Measurements from ENCODE around the gene KLHL25.
A peak's percentile ranks its signal among the peaks of the same experiment; 100 is the strongest.
"Not testable (repeated sequence)": the region's sequence is repeated elsewhere in the genome, so short reads cannot be mapped to it uniquely, and the experiment has no call there.

KLHL25 gene

GRCh38 chr15:85837011-85837433 is 42.3 kb upstream of the KLHL25 start:
- TF ChIP-seq CTCF (IDR thresholded peaks at IDR 0.05; ENCODE audit: control insufficient read depth, extremely low read depth, insufficient read depth), result no peak
- H3K4me3 ChIP-seq (ENCODE audit: low read depth, low read length), result no peak overlapping the region
- peak; percentile 86 for DNase-seq (ENCODE audit: low read depth)

GRCh38 chr15:85834651-85835050 is 39.9 kb upstream of the KLHL25 start:
- H3K4me3 ChIP-seq (ENCODE audit: low read depth, low read length), result no peak overlapping the region
- DNase-seq (ENCODE audit: low read depth), result no peak
- TF ChIP-seq CTCF (IDR thresholded peaks at IDR 0.05; ENCODE audit: control insufficient read depth, extremely low read depth, insufficient read depth), result no peak

- TF ChIP-seq CTCF (IDR thresholded peaks at IDR 0.05; ENCODE audit: control insufficient read depth, extremely low read depth, insufficient read depth), result no peak
- no peak overlapping the region for H3K4me3 ChIP-seq (ENCODE audit: low read depth, low read length)
- no peak for DNase-seq (ENCODE audit: low read depth)
Observed at GRCh38 chr15:85832394-85832793, 37.7 kb upstream of the KLHL25 start.

- no peak overlapping the region for H3K4me3 ChIP-seq (ENCODE audit: low read depth, low read length)
Observed at GRCh38 chr15:85831415-85832113, 36.8 kb upstream of the KLHL25 start.

GRCh38 chr15:85829754-85830153 is 35.0 kb upstream of the KLHL25 start:
- not testable (repeated sequence) for H3K4me3 ChIP-seq (ENCODE audit: low read depth, low read length)

More at GRCh38 chr15:85831415-85832113, 36.8 kb upstream of the KLHL25 start:
- TF ChIP-seq CTCF (IDR thresholded peaks at IDR 0.05; ENCODE audit: control insufficient read depth, extremely low read depth, insufficient read depth), result peak; percentile 70
- DNase-seq (ENCODE audit: low read depth), result no peak

GRCh38 chr15:85828874-85829273 is 34.1 kb upstream of the KLHL25 start:
- DNase-seq (ENCODE audit: low read depth), result no peak
- H3K4me3 ChIP-seq (ENCODE audit: low read depth, low read length), result no peak overlapping the region
- TF ChIP-seq CTCF (IDR thresholded peaks at IDR 0.05; ENCODE audit: control insufficient read depth, extremely low read depth, insufficient read depth), result no peak

More at GRCh38 chr15:85829754-85830153, 35.0 kb upstream of the KLHL25 start:
- DNase-seq (ENCODE audit: low read depth), result not testable (repeated sequence)

GRCh38 chr15:85828126-85828525 is 33.4 kb upstream of the KLHL25 start:
- no peak for TF ChIP-seq CTCF (IDR thresholded peaks at IDR 0.05; ENCODE audit: control insufficient read depth, extremely low read depth, insufficient read depth)
- DNase-seq (ENCODE audit: low read depth), result no peak
- H3K4me3 ChIP-seq (ENCODE audit: low read depth, low read length), result no peak overlapping the region
